PC-9 (cell line): ENCODE results near the gene NR1H2. TPM values are rescaled to one million over a fixed set of nuclear protein-coding genes. Genes with fewer than 3 reads are reported as not detected.

Experiments used
- BruUV-seq: library from RNA; stranded (reverse); fragments of 400-500 nt; replicated peaks from 2 replicates; lab custom pipeline; 2021; lab: Mats Ljungman, UMichigan
- CTCF ChIA-PET: fragments of 300-600 bp; sonication (Branson Sonifier 250); formaldehyde crosslinking; loops from one replicate; lab custom pipeline; 2022; ENCODE audit warnings: antibody characterized with exemption; lab: Charles Lee
- POLR2A ChIA-PET: fragments of 300-600 bp; sonication (Branson Sonifier 250); formaldehyde crosslinking; loops from one replicate; lab custom pipeline; 2022; ENCODE audit warnings: antibody characterized with exemption; ENCODE audit not compliant: unreplicated experiment; lab: Charles Lee
- DNase-seq, 2 experiments: peaks; one replicate each; pipeline versions ENCODE4 v3.0.0 to v3.0.0-alpha.2; 2015 to 2022; ENCODE audit warnings: mixed read lengths in 1 of 2
- H2AFZ ChIP-seq: fragments of 200-600 bp; sonication (generic); 2 replicates; pipeline ENCODE4 v1.8.1; 2017; ENCODE audit warnings: antibody characterized with exemption
- H3F3A ChIP-seq: fragments of 200-600 bp; sonication (generic); 2 replicates; pipeline ENCODE4 v1.8.1; 2017; ENCODE audit warnings: antibody characterized with exemption, mild to moderate bottlenecking, low read depth; ENCODE audit not compliant: insufficient read depth
- H3K27ac ChIP-seq: fragments of 200-600 bp; sonication (generic); 2 replicates; pipeline ENCODE4 v1.6.1; 2016; ENCODE audit warnings: mixed run types
- H3K27me3 ChIP-seq: fragments of 200-600 bp; sonication (generic); 2 replicates; pipeline ENCODE4 v1.6.1; 2016; ENCODE audit warnings: low read depth, mixed run types; ENCODE audit not compliant: insufficient read depth
- H3K36me3 ChIP-seq: fragments of 200-600 bp; sonication (generic); 2 replicates; pipeline ENCODE4 v1.6.1; 2016; ENCODE audit warnings: low read depth, mixed run types
- H3K4me1 ChIP-seq: fragments of 200-600 bp; sonication (generic); replicated peaks from 2 replicates; pipeline ENCODE4 v1.6.1; 2016; ENCODE audit warnings: mixed run types; ENCODE audit not compliant: insufficient read depth
- H3K4me2 ChIP-seq: fragments of 200-600 bp; sonication (generic); 2 replicates; pipeline ENCODE4 v1.6.1; 2017; ENCODE audit warnings: mixed run types
- H3K4me3 ChIP-seq: fragments of 200-600 bp; sonication (generic); 2 replicates; pipeline ENCODE4 v1.6.1; 2016; ENCODE audit warnings: mixed run types
- H3K79me2 ChIP-seq: fragments of 200-600 bp; sonication (generic); 2 replicates; pipeline ENCODE4 v1.6.1; 2017; ENCODE audit warnings: low read depth, mixed run types
- H3K9me2 ChIP-seq: fragments of 200-600 bp; sonication (generic); 2 replicates; pipeline ENCODE4 v1.8.1; 2017; ENCODE audit warnings: mild to moderate bottlenecking; ENCODE audit not compliant: insufficient read depth
- H3K9me3 ChIP-seq: fragments of 200-600 bp; sonication (generic); 2 replicates; pipeline ENCODE4 v1.8.1; 2016; ENCODE audit warnings: low read depth; ENCODE audit not compliant: insufficient read depth
- H4K20me1 ChIP-seq: fragments of 200-600 bp; sonication (generic); 2 replicates; pipeline ENCODE4 v1.8.1; 2017; ENCODE audit not compliant: insufficient read depth
- EZH2 ChIP-seq: fragments of 200-600 bp; sonication (generic); IDR thresholded peaks from 2 replicates; pipeline ENCODE4 v1.8.0; 2017; ENCODE audit warnings: antibody characterized with exemption, low read depth
- intact Hi-C: fragments of 100-400 bp; cut with micrococcal nuclease; formaldehyde crosslinking; loops from one replicate; pipeline ENCODE4 v1.10.0; 2022; ENCODE audit not compliant: unreplicated experiment
- total RNA-seq: library from RNA; stranded (reverse); gene quantifications from 2 replicates; pipeline ENCODE4 v1.2.3, GENCODE V29; 2021
- TF ChIP-seq, protein P1 (sequence below): fragments of 200-600 bp; sonication (generic); conservative IDR thresholded peaks from 2 replicates; pipeline ENCODE4 v1.6.1; 2017; ENCODE audit warnings: mixed run types, antibody characterized with exemption, mild to moderate bottlenecking, moderate library complexity

NR1H2 gene
- total RNA-seq, 1 experiment from 2014 or later = 77.5 TPM

DNA sequence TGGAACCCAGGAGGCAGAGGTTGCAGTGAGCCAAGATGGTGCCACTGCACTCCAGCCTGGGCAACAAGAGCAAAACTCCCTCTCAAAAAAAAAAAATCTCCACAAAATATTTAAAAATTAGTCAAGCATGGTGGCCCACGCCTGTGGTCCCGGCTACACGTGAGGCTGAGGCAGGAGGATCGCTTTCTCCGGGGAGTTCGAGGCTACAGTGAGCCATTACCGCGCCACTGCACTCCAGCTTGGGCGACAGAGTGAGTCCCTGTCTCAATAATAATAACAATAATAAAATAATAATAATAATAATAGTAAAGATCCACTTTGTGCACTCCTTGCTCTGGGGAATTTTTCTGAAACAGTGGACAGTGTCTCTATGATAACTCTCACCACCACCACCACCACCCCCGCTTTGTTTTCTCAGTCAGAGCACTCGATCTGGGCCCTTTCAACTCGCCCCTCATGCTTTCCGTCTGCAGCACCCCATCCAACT lies 19.5 kb upstream of the NR1H2 start:
- POLR2A ChIA-PET = no interaction called here
- no peaks in the 10 kb centered on the region for H4K20me1 ChIP-seq
- BruUV-seq = no TSS peak
- H3K9me2 ChIP-seq = no peaks in the 10 kb centered on the region
- H2AFZ ChIP-seq = no peak overlapping the region
- H3F3A ChIP-seq = peaks cover 4% of the 10 kb centered on the region; the same call in 1 of the 2 replicates
- DNase-seq = no peak
- H3K79me2 ChIP-seq = no peaks in the 10 kb centered on the region
- H3K4me3 ChIP-seq = no peak overlapping the region
- no peaks in the 10 kb centered on the region for H3K4me1 ChIP-seq
- intact Hi-C loops = loop anchor here (2.0 kb wide), 2 partner anchors 426 to 566 kb away; no protein-coding TSS in a partner anchor
- no peaks in the 10 kb centered on the region for H3K9me3 ChIP-seq
- H3K36me3 ChIP-seq = no peaks in the 10 kb centered on the region
- no peak overlapping the region for H3K27ac ChIP-seq
- H3K27me3 ChIP-seq = peaks cover 14% of the 10 kb centered on the region
- H3K4me2 ChIP-seq = 0 out of 2 replicates have a peak overlapping the region, but pooled peaks have one; percentile 70
- TF ChIP-seq, protein P1, sequence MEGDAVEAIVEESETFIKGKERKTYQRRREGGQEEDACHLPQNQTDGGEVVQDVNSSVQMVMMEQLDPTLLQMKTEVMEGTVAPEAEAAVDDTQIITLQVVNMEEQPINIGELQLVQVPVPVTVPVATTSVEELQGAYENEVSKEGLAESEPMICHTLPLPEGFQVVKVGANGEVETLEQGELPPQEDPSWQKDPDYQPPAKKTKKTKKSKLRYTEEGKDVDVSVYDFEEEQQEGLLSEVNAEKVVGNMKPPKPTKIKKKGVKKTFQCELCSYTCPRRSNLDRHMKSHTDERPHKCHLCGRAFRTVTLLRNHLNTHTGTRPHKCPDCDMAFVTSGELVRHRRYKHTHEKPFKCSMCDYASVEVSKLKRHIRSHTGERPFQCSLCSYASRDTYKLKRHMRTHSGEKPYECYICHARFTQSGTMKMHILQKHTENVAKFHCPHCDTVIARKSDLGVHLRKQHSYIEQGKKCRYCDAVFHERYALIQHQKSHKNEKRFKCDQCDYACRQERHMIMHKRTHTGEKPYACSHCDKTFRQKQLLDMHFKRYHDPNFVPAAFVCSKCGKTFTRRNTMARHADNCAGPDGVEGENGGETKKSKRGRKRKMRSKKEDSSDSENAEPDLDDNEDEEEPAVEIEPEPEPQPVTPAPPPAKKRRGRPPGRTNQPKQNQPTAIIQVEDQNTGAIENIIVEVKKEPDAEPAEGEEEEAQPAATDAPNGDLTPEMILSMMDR = no peak
- no peak for TF ChIP-seq EZH2
- CTCF ChIA-PET = interaction anchor here (0.7 kb wide), 1 partner anchor 185 kb away, joined by 4 read pairs; no protein-coding TSS in a partner anchor

DNA sequence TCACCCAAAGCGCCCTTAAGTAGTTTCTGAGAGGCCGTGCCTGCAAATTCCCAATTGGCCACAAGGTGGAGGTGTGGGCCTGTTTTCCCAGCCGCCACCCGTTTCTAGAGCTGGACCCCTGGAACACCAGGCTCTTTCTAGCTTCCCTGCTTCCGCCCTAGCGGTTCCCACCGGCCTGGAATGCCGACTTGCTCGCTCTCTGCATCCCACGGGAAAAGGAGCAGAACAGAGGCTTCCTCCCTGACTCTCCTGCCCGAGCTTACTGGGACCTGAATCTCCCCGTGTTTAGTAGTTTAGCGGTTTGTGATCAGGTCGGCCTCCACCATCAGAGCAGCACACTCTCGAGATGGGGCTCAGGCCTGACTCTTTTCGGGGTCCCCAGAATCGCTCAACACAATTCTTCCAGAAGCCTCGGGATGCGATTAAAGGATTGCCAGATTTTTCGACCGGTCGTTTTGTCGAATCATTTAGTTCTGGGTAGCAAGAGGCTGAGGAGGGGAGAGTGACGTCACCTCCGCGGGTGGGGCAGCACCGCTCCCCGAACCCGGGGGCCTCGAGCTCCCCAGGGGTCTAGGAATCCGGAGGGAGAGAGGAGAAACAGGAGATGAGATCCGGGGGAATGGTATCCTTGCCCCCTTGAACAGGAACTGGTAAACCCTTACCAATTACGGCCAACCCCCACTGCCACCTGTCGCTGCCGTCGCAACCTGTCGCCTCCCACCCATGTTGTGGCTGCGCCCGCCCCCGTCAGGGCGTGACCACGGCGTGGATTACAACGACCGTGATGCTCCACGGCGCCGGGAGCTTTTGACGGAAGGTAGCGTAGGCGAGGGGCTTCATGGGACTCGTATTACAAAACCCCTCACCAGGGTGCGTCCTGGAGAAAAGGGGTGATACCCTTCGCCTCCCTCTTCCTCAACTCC lies 18.8 kb upstream of the NR1H2 start:
- Histone ChIP-seq H3K36me3 (no peaks in the 10 kb centered on the region), H3K27me3 (peaks cover 7% of the 10 kb centered on the region), H3K27ac (no peak overlapping the region), H3K9me2 (no peaks in the 10 kb centered on the region), H3K4me1 (no peaks in the 10 kb centered on the region), H3K9me3 (no peaks in the 10 kb centered on the region), H3K79me2 (no peaks in the 10 kb centered on the region), H4K20me1 (no peaks in the 10 kb centered on the region), H3K4me3 (no peak overlapping the region), H2AFZ (peak overlapping the region; percentile 71; the same call in 1 of the 2 replicates), H3F3A (peaks cover 4% of the 10 kb centered on the region; the same call in 1 of the 2 replicates), H3K4me2 (peak overlapping the region; percentile 70)
- ChIA-PET CTCF (interaction anchor here (0.7 kb wide), 1 partner anchor 185 kb away, joined by 4 read pairs; no protein-coding TSS in a partner anchor), POLR2A (no interaction called here)
- TF ChIP-seq, protein P1 = peak; percentile 94
- no peak for TF ChIP-seq EZH2
- intact Hi-C loops = loop anchor here (2.0 kb wide), 2 partner anchors 425 to 565 kb away; no protein-coding TSS in a partner anchor
- peak; percentile 45 to 64 for DNase-seq
- BruUV-seq = no TSS peak

DNA sequence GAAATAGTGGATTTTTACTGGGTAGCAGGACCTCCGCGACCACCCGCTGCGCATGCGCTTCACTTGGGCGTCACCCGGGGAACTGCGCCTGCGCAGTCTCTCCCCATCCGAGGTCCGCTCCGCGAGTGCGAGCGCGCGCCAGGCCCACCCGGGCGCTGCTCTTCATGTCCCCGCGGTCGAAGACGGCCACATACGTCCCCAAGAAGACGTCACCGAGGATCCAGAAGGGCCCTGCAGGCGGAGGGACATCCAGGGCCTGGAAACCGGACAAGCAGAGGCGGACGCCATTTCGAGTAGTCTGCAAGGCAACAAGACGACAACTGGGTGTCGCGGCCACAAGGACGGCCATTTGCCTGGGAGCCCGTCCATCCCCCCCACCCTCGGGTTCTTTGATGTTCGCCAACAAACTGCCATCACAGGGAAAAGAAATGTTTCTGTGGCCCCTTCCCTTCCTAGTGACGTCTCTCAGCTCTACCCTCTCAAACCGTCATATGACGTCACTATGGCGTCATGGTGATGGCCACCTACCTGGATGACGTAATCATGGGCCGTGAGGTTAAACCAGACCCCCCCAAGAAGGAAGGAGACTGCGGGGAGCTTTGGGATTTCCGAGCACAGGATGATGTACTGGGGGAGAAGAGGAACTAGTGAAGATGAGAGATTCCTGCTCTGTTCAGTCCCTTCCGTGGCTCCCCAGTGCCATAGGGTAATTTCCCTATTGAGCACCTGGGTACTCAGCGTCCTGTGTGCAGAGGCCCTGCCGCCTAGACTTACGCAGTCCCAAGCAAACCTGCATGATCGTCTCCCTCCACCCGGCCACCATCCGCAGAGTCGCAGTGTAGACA lies 17.6 kb upstream of the NR1H2 start:
- Histone ChIP-seq H3K4me2 (no peak overlapping the region), H4K20me1 (no peaks in the 10 kb centered on the region), H3F3A (peaks cover 4% of the 10 kb centered on the region; the same call in 1 of the 2 replicates), H3K27me3 (peaks cover 3% of the 10 kb centered on the region; the same call in 1 of the 2 replicates), H3K9me3 (no peaks in the 10 kb centered on the region), H3K4me3 (no peak overlapping the region), H3K36me3 (no peaks in the 10 kb centered on the region), H3K79me2 (no peaks in the 10 kb centered on the region), H3K27ac (no peak overlapping the region), H3K4me1 (no peaks in the 10 kb centered on the region), H2AFZ (no peak overlapping the region), H3K9me2 (no peaks in the 10 kb centered on the region)
- POLR2A ChIA-PET = no interaction called here
- CTCF ChIA-PET = no interaction called here
- no TSS peak for BruUV-seq
- DNase-seq = no peak
- intact Hi-C loops = no loop called here
- TF ChIP-seq, protein P1 = no peak
- no peak for TF ChIP-seq EZH2
